HepG2 (cell line): ENCODE measurements around the gene KDELR3. TPM values are rescaled to one million over a fixed set of nuclear protein-coding genes. Genes with fewer than 3 reads are reported as not detected.
A peak's percentile ranks its signal among the peaks of the same experiment; 100 is the strongest.

Source experiments
- ARHGAP35 ChIP-seq: sonication (generic); formaldehyde crosslinking; IDR thresholded peaks from 2 replicates; pipeline ENCODE4 v1.9.0; 2022; ENCODE audit warnings: mild to moderate bottlenecking, inconsistent platforms, moderate library complexity, missing genetic modification reagents, borderline replicate concordance
- DNMT3B ChIP-seq: conservative IDR thresholded peaks from 2 replicates; pipeline ENCODE4 v1.6.1; 2016; ENCODE audit warnings: missing biosample characterization, control low read depth
- EEA1 ChIP-seq: sonication (generic); formaldehyde crosslinking; IDR thresholded peaks from 2 replicates; pipeline ENCODE4 v1.5.1; 2020; ENCODE audit warnings: mild to moderate bottlenecking, missing genetic modification reagents, borderline replicate concordance
- ESRRA ChIP-seq: sonication (generic); formaldehyde crosslinking; IDR thresholded peaks from 2 replicates; pipeline ENCODE4 v1.5.1; 2020; ENCODE audit warnings: mild to moderate bottlenecking, low read depth, missing genetic modification reagents
- HBP1 ChIP-seq: IDR thresholded peaks from 2 replicates; pipeline ENCODE4 v1.6.1; 2016; ENCODE audit warnings: low read depth, control low read depth
- JDP2 ChIP-seq: sonication (generic); formaldehyde crosslinking; IDR thresholded peaks from 2 replicates; pipeline ENCODE4 v1.8.1; 2022; ENCODE audit warnings: missing genetic modification reagents, borderline replicate concordance
- KDM1A ChIP-seq: IDR thresholded peaks from 2 replicates; pipeline ENCODE4 v1.6.1; 2016; ENCODE audit warnings: missing compliant biosample characterization
- KLF6 ChIP-seq: IDR thresholded peaks from 2 replicates; pipeline ENCODE4 v1.8.0; 2016; ENCODE audit warnings: missing biosample characterization, missing genetic modification reagents
- MBD4 ChIP-seq: IDR thresholded peaks from 2 replicates; pipeline ENCODE4 v1.6.1; 2012; ENCODE audit warnings: low read length, inconsistent platforms, borderline replicate concordance
- MTERF4 ChIP-seq: sonication (generic); formaldehyde crosslinking; IDR thresholded peaks from 2 replicates; pipeline ENCODE4 v1.8.0; 2023; ENCODE audit warnings: mild to moderate bottlenecking, missing genetic modification reagents
- NAIF1 ChIP-seq: sonication (generic); formaldehyde crosslinking; IDR thresholded peaks from 2 replicates; pipeline ENCODE4 v1.5.0; 2020; ENCODE audit warnings: mild to moderate bottlenecking, missing genetic modification reagents, borderline replicate concordance
- NCOA1 ChIP-seq: sonication (generic); formaldehyde crosslinking; IDR thresholded peaks from 2 replicates; pipeline ENCODE4 v1.9.0; 2021; ENCODE audit warnings: missing genetic modification reagents
- NRL ChIP-seq: sonication (generic); formaldehyde crosslinking; IDR thresholded peaks from 2 replicates; pipeline ENCODE4 v1.5.0; 2020; ENCODE audit warnings: missing genetic modification reagents, mild to moderate bottlenecking, moderate library complexity, borderline replicate concordance
- POGK ChIP-seq: sonication (generic); formaldehyde crosslinking; conservative IDR thresholded peaks from 2 replicates; pipeline ENCODE4 v1.8.0; 2022; ENCODE audit warnings: mild to moderate bottlenecking, moderate library complexity, missing genetic modification reagents
- ZNF124 ChIP-seq: sonication (generic); formaldehyde crosslinking; IDR thresholded peaks from 2 replicates; pipeline ENCODE4 v1.4.0; 2020; ENCODE audit warnings: missing genetic modification reagents
- ZNF230 ChIP-seq: sonication (generic); formaldehyde crosslinking; IDR thresholded peaks from 2 replicates; pipeline ENCODE4 v1.4.0; 2020; ENCODE audit warnings: mild to moderate bottlenecking, missing genetic modification reagents
- ZNF260 ChIP-seq: sonication (generic); formaldehyde crosslinking; IDR thresholded peaks from 2 replicates; pipeline ENCODE4 v1.4.0; 2020; ENCODE audit warnings: missing genetic modification reagents, low read depth, mild to moderate bottlenecking, borderline replicate concordance
- ZNF333 ChIP-seq: sonication (generic); formaldehyde crosslinking; IDR thresholded peaks from 2 replicates; pipeline ENCODE4 v1.4.0; 2020; ENCODE audit warnings: mild to moderate bottlenecking, missing genetic modification reagents, borderline replicate concordance
- ZNF547 ChIP-seq: sonication (generic); formaldehyde crosslinking; IDR thresholded peaks from 2 replicates; pipeline ENCODE4 v1.5.1; 2020; ENCODE audit warnings: mild to moderate bottlenecking, missing genetic modification reagents
- ZNF574 ChIP-seq: sonication (generic); formaldehyde crosslinking; IDR thresholded peaks from 2 replicates; pipeline ENCODE4 v1.4.0; 2020; ENCODE audit warnings: missing genetic modification reagents
- ZSCAN25 ChIP-seq: sonication (generic); formaldehyde crosslinking; IDR thresholded peaks from 2 replicates; pipeline ENCODE4 v1.8.0; 2022; ENCODE audit warnings: mild to moderate bottlenecking, missing genetic modification reagents
- ZSCAN5A ChIP-seq: sonication (generic); formaldehyde crosslinking; IDR thresholded peaks from 2 replicates; pipeline ENCODE4 v1.8.0; 2022; ENCODE audit warnings: mild to moderate bottlenecking, missing genetic modification reagents, borderline replicate concordance
- polyA plus RNA-seq, 8 experiments: library from polyadenylated mRNA; depleted of rRNA in 3 of 8; stranded (reverse) in 7 of 8; unstranded in 1 of 8; fragments of >200 nt; fragmentation: Illumina TruSeq in 4 of 8; extraction: Trizol in 4 of 8; gene quantifications; 2 replicates each; pipeline versions ENCODE4 v1.2.1 to v1.2.3, GENCODE V29; 2011 to 2016; ENCODE audit warnings: low read depth in 4 of 8, missing spikeins in 1 of 8, mixed read lengths in 1 of 8; ENCODE audit not compliant: insufficient read depth in 1 of 8
- total RNA-seq, 5 experiments: library from RNA; depleted of rRNA; stranded (reverse); fragments of >200 nt; fragmentation: Illumina TruSeq; extraction: Trizol; gene quantifications; 2 replicates each; pipeline ENCODE4 v1.2.3, GENCODE V29; 2016; ENCODE audit warnings: low read depth in 1 of 5

KDELR3 gene
- total and polyA plus RNA-seq, 2 of the 13 experiments (the other 11 are each of a cell fraction or from before 2014, with no cell fraction given) = 24.2 to 65.7 TPM

GRCh38 chr22:38461414-38462081 is 6.3 kb upstream of the KDELR3 start (continued):
- 0 out of 2 replicates have a peak, but pooled peaks have one; percentile 36 for TF ChIP-seq HBP1 (CRISPR knock-in tag)
- peak; percentile 25; the same call in 1 of the 2 replicates for TF ChIP-seq ZNF547 (CRISPR knock-in tag)
- TF ChIP-seq DNMT3B (CRISPR knock-in tag) = no peak
- TF ChIP-seq ZNF333 (CRISPR knock-in tag) = no peak
- TF ChIP-seq KLF6 = peak; percentile 49; the same call in 1 of the 2 replicates
- no peak for TF ChIP-seq JDP2 (CRISPR knock-in tag)
- no peak for TF ChIP-seq MTERF4 (CRISPR knock-in tag)
- no peak for TF ChIP-seq POGK (CRISPR knock-in tag)
- TF ChIP-seq MBD4 = no peak
- TF ChIP-seq ARHGAP35 (CRISPR knock-in tag) = no peak
- no peak for TF ChIP-seq ZNF230 (CRISPR knock-in tag)
- no peak for TF ChIP-seq KDM1A (CRISPR knock-in tag)
- no peak for TF ChIP-seq ESRRA (CRISPR knock-in tag)
- no peak for TF ChIP-seq ZSCAN5A (CRISPR knock-in tag)
- no peak for TF ChIP-seq NCOA1 (CRISPR knock-in tag)
- TF ChIP-seq NAIF1 (CRISPR knock-in tag) = no peak
- TF ChIP-seq ZNF124 (CRISPR knock-in tag) = no peak
- TF ChIP-seq EEA1 (CRISPR knock-in tag) = no peak
- no peak; the same call in 1 of the 2 replicates for TF ChIP-seq NRL (CRISPR knock-in tag)
- TF ChIP-seq ZNF260 (CRISPR knock-in tag) = no peak
- peak; percentile 45; the same call in 1 of the 2 replicates for TF ChIP-seq ZSCAN25 (CRISPR knock-in tag)
- peak; percentile 74 for TF ChIP-seq ZNF574 (CRISPR knock-in tag)
